ENCODE measurements around the gene PCID2. TPM values are rescaled to one million over a fixed set of nuclear protein-coding genes. Genes with fewer than 3 reads are reported as not detected.

PCID2 gene
- polyA plus RNA-seq, 1 of the 3 experiments (the other 2 are of a cell fraction), result 69.8 TPM

GRCh38 chr13:113167575-113167974 is 40.9 kb downstream of the PCID2 start:
- H3K4me2 ChIP-seq, result no peak overlapping the region
- no peak overlapping the region for H2AFZ ChIP-seq (ENCODE audit: low read depth)
- H3K27ac ChIP-seq (ENCODE audit: low read depth in 2 of 2, low read length in 1 of 2), result no peak overlapping the region
- H3K9me3 ChIP-seq, result no peaks in the 10 kb centered on the region
- no peaks in the 10 kb centered on the region for H3K4me1 ChIP-seq (ENCODE audit: control insufficient read depth in 1 of 2, insufficient read depth in 2 of 2, low read depth in 1 of 2, low read length in 1 of 2)
- WGBS (ENCODE audit: low lambda C conversion rate), result 97% methylated on average over 3 of the region's 3 CpGs
- H3K9me2 ChIP-seq, result no peaks in the 10 kb centered on the region
- peaks cover 15 to 19% of the 10 kb centered on the region in 2 experiments for H3K36me3 ChIP-seq (replicated peaks in 1 of 2; ENCODE audit: control insufficient read depth in 1 of 2, insufficient read depth in 2 of 2, low read length in 1 of 2)
- no peak for DNase-seq
- no peak overlapping the region for H3K9ac ChIP-seq
- ChIA-PET CTCF (no interaction called here), POLR2A (no interaction called here)
- H3K27me3 ChIP-seq (ENCODE audit: insufficient read depth), result no peaks in the 10 kb centered on the region
- no peaks in the 10 kb centered on the region for H3F3A ChIP-seq (replicated peaks; ENCODE audit: insufficient read depth)
- no peak overlapping the region for H3K4me3 ChIP-seq (ENCODE audit: low read depth in 2 of 2, low read length in 1 of 2)
- TF ChIP-seq REST (IDR thresholded peaks at IDR 0.05; ENCODE audit: low read depth, low read length) (no peak), USF2 (IDR thresholded peaks at IDR 0.05; ENCODE audit: borderline replicate concordance, low read depth, low read length) (no peak), FOXJ3 (CRISPR knock-in tag; IDR thresholded peaks at IDR 0.05) (no peak), RXRA (IDR thresholded peaks at IDR 0.05; ENCODE audit: borderline replicate concordance, low read depth) (no peak), TAF1 (IDR thresholded peaks at IDR 0.05; ENCODE audit: borderline replicate concordance, low read depth, low read length) (no peak), RAD21 (IDR thresholded peaks at IDR 0.05; ENCODE audit: low read length) (no peak), FOXM1 (IDR thresholded peaks at IDR 0.05; ENCODE audit: low read depth) (no peak), PBX3 (IDR thresholded peaks at IDR 0.05) (no peak), IRF3 (IDR thresholded peaks at IDR 0.05; ENCODE audit: low read depth, low read length) (no peak), SMC3 (IDR thresholded peaks at IDR 0.05; ENCODE audit: low read depth, low read length) (no peak), MXI1 (IDR thresholded peaks at IDR 0.05; ENCODE audit: low read depth, low read length) (no peak), CTCF (IDR thresholded peaks at IDR 0.05) (no peak), EZH2phosphoT487 (IDR thresholded peaks at IDR 0.05; ENCODE audit: borderline replicate concordance, low read depth) (no peak), GATA2 (CRISPR knock-in tag; IDR thresholded peaks at IDR 0.05) (no peak)
- no peaks in the 10 kb centered on the region for H4K20me1 ChIP-seq (ENCODE audit: insufficient read depth)
- H3K79me2 ChIP-seq (ENCODE audit: insufficient read depth), result no peaks in the 10 kb centered on the region

All from SK-N-SH (cell line).